ENCODE data around the gene ELP5. TPM values are rescaled to one million over a fixed set of nuclear protein-coding genes. Genes with fewer than 3 reads are reported as not detected.

ELP5 gene
- total RNA-seq, 1 experiment from 2014 or later, result 49.6 TPM

- Histone ChIP-seq H2BK12ac (ENCODE audit: insufficient read length, low read depth, low read length) (no peak overlapping the region), H3K9ac (ENCODE audit: extremely low read depth, insufficient read length, low read length) (no peak overlapping the region), H3K9me3 (ENCODE audit: control insufficient read depth, low read depth, low read length) (no peaks in the 10 kb centered on the region), H3K79me1 (ENCODE audit: insufficient read depth, low read depth, low read length, poor library complexity, severe bottlenecking) (no peaks in the 10 kb centered on the region), H4K5ac (ENCODE audit: insufficient read length, low read depth, low read length) (no peak overlapping the region), H3K27ac (ENCODE audit: insufficient read length, low read depth, low read length) (no peak overlapping the region), H3K14ac (ENCODE audit: insufficient read depth, low read length) (no peak overlapping the region), H3K4me1 (ENCODE audit: insufficient read depth, low read length) (no peaks in the 10 kb centered on the region; the same call in 1 of the 2 replicates), H2BK20ac (ENCODE audit: low read depth, low read length, poor library complexity, severe bottlenecking) (no peak overlapping the region), H3K4ac (ENCODE audit: low read depth, low read length) (no peak overlapping the region), H2AFZ (ENCODE audit: low read length) (no peak overlapping the region), H4K8ac (replicated peaks; ENCODE audit: insufficient read length, low read depth, low read length) (no peak overlapping the region), H3K23me2 (ENCODE audit: insufficient read length, low read depth, low read length, poor library complexity, severe bottlenecking) (peaks cover 15% of the 10 kb centered on the region), H3K27me3 (ENCODE audit: insufficient read depth, low read length) (no peaks in the 10 kb centered on the region), H3K56ac (ENCODE audit: insufficient read length, low read depth, low read length) (no peak overlapping the region), H3K79me2 (ENCODE audit: insufficient read depth, low read length) (no peaks in the 10 kb centered on the region), H3K4me2 (ENCODE audit: insufficient read depth, insufficient read length, low read length) (peak overlapping the region; percentile 84), H3K18ac (ENCODE audit: insufficient read length, low read depth, low read length) (no peak overlapping the region), H2BK15ac (ENCODE audit: low read depth, low read length) (no peak overlapping the region), H4K20me1 (ENCODE audit: control insufficient read depth, insufficient read depth, insufficient read length) (no peaks in the 10 kb centered on the region), H2BK120ac (ENCODE audit: low read depth, low read length, poor library complexity, severe bottlenecking) (no peak overlapping the region), H2BK5ac (ENCODE audit: insufficient read length, low read length) (no peak overlapping the region), H4K91ac (ENCODE audit: insufficient read length, low read depth, low read length) (no peak overlapping the region), H3T11ph (ENCODE audit: low read length) (no peak overlapping the region), H3K23ac (ENCODE audit: insufficient read length, low read depth, low read length) (no peak overlapping the region), H2AK5ac (ENCODE audit: insufficient read length, low read length) (no peak overlapping the region)
- Mint-ChIP-seq H3K27ac (peak overlapping the region; percentile 57 to 96 (median 60); a peak in 5 of 7 replicates), H3K27me3 (ENCODE audit: low read depth) (peaks cover 1% of the 10 kb centered on the region; the same call in 1 of the 2 replicates), H3K4me3 (peak overlapping the region; percentile 95 to 97), H3K4me1 (peaks cover 45 to 46% of the 10 kb centered on the region in 2 experiments), H3K9me3 (no peaks in the 10 kb centered on the region; a peak in 1 of 5 replicates), H3K36me3 (ENCODE audit: insufficient read depth in 1 of 3, low read depth in 3 of 3) (peaks cover 15 to 52% (median 40%) of the 10 kb centered on the region in 3 experiments; a peak in 6 of 7 replicates)
- peak; percentile 67 for TF ChIP-seq CTCF (conservative IDR thresholded peaks at IDR 0.05)
- no CpG with 5 or more reads among the region's 11 CpGs for WGBS (ENCODE audit: extremely low coverage, insufficient read length, low lambda C conversion rate)
- peak; percentile 85 for DNase-seq
Measured at GRCh38 chr17:7220593-7221277, 31.3 kb upstream of the ELP5 start.
